Activated T-helper 1 cell treated with anti-CD3 and anti-CD28 coated beads, Interleukin-12 subunit alpha, Interleukin-12 subunit beta, Interleukin-2, Interleukin-4 antibody, amounts not matched to agents 30 ng/mL and 10 ng/mL and 1 ng/mL, durations not matched to agents 14 hours and 24 hours and 36 hours (primary cell): ENCODE data around the gene OR2T6. TPM values are rescaled to one million over a fixed set of nuclear protein-coding genes. Genes with fewer than 3 reads are reported as not detected.

Source experiments
- DNase-seq: peaks from one replicate; pipeline ENCODE4 v3.0.0; 2021; ENCODE audit warnings: low spot score
- H3K27ac Mint-ChIP-seq: one replicate; pipeline ENCODE4 v1.8.0; 2021; ENCODE audit warnings: mild to moderate bottlenecking, mixed read lengths
- H3K27me3 Mint-ChIP-seq: one replicate; pipeline ENCODE4 v1.8.0; 2022; ENCODE audit warnings: mild to moderate bottlenecking, moderate library complexity, mixed read lengths; ENCODE audit not compliant: insufficient read depth
- H3K36me3 Mint-ChIP-seq: one replicate; pipeline ENCODE4 v1.8.0; 2021; ENCODE audit warnings: low read depth, mixed read lengths
- H3K4me1 Mint-ChIP-seq: one replicate; pipeline ENCODE4 v1.8.0; 2021; ENCODE audit warnings: low read depth, mixed read lengths
- H3K4me3 Mint-ChIP-seq: one replicate; pipeline ENCODE4 v1.8.0; 2021; ENCODE audit warnings: mild to moderate bottlenecking, moderate library complexity, mixed read lengths
- H3K9me3 Mint-ChIP-seq: one replicate; pipeline ENCODE4 v1.8.0; 2021; ENCODE audit warnings: mixed read lengths
- intact Hi-C: fragments of 100-400 bp; cut with micrococcal nuclease; formaldehyde crosslinking; loops from one replicate; pipeline ENCODE4 v1.15.1; 2024
- total RNA-seq: library from RNA; stranded (reverse); gene quantifications from 2 replicates; pipeline ENCODE4 v1.2.3, GENCODE V29; 2022

The OR2T6 gene, protein sequence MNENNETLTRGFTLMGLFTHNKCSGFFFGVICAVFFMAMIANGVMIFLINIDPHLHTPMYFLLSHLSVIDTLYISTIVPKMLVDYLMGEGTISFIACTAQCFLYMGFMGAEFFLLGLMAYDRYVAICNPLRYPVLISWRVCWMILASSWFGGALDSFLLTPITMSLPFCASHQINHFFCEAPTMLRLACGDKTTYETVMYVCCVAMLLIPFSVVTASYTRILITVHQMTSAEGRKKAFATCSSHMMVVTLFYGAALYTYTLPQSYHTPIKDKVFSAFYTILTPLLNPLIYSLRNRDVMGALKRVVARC
- not detected in 2 replicates for total RNA-seq

DNA sequence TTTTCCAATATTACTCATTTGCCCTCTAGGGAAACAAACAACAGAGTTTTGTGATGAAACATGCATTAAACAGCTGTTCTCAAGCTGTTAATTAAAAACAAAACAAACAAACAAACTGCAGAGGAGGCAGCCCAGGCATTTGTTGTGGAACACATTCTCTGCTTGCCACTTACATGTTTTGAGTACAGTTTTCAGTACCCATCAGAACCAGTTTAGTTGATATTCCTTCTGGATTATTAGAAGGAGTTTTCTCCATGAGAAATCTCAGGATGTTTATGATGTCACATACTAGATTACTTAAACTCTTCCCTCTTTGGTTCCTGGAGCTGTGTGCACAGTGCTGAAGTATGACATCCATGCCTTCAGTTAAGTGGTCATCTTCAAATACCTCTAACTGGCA is at the start of gene OR2T6:
Gene OR2T6 (plus strand): TSS at position 301 of the 400 bp plus-strand sequence. CDS start 11,863 bp downstream, outside the sequence.
- no peaks in the 10 kb centered on the region for H3K9me3 Mint-ChIP-seq
- intact Hi-C loops = no loop called here
- no peak within 1 kb of the TSS for H3K4me3 Mint-ChIP-seq
- DNase-seq = no peak
- H3K27ac Mint-ChIP-seq = no peak within 1 kb of the TSS
- peaks cover 2% of the 10 kb centered on the region for H3K27me3 Mint-ChIP-seq
- no peaks in the 10 kb centered on the region for H3K4me1 Mint-ChIP-seq
- H3K36me3 Mint-ChIP-seq = no peaks in the 10 kb centered on the region

- Mint-ChIP-seq H3K4me3 (no peak overlapping the region), H3K27ac (no peak overlapping the region), H3K36me3 (no peaks in the 10 kb centered on the region), H3K9me3 (no peaks in the 10 kb centered on the region), H3K27me3 (no peaks in the 10 kb centered on the region), H3K4me1 (no peaks in the 10 kb centered on the region)
- intact Hi-C loops = no loop called here
- no peak for DNase-seq
Observed at GRCh38 chr1:248343451-248343850, 32.1 kb upstream of the OR2T6 start.

DNA sequence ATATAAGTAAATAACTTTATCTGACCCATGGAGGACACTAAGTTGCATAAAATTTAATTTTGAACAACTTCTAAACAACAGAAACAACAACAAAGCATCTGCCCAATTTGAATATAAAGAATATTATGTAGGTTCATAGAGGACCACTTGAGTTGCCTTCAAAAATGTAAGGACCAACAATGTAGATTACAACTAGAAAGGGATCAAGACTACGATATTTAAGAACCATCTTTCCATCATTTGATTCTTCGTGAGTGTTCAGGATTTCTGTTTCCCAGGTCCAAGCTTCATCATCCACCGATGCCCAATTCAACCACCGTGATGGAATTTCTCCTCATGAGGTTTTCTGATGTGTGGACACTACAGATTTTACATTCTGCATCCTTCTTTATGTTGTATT is 27.1 kb upstream of the OR2T6 start, which contains the start of gene OR14C36:
Gene OR14C36 (plus strand): TSS at position 301 of the 400 bp plus-strand sequence. CDS start 0 bp downstream, at position 301.
- no peak within 1 kb of the TSS for H3K27ac Mint-ChIP-seq
- no peaks in the 10 kb centered on the region for H3K36me3 Mint-ChIP-seq
- H3K4me1 Mint-ChIP-seq = no peaks in the 10 kb centered on the region
- intact Hi-C loops = no loop called here
- no peaks in the 10 kb centered on the region for H3K27me3 Mint-ChIP-seq
- DNase-seq = no peak
- H3K4me3 Mint-ChIP-seq = no peak within 1 kb of the TSS
- no peaks in the 10 kb centered on the region for H3K9me3 Mint-ChIP-seq

- DNase-seq = no peak
- Mint-ChIP-seq H3K4me3 (no peak overlapping the region), H3K4me1 (no peaks in the 10 kb centered on the region), H3K27me3 (no peaks in the 10 kb centered on the region), H3K36me3 (no peaks in the 10 kb centered on the region), H3K9me3 (no peaks in the 10 kb centered on the region), H3K27ac (no peak overlapping the region)
- intact Hi-C loops = no loop called here
Observed at GRCh38 chr1:248359415-248359814, 16.1 kb upstream of the OR2T6 start.

GRCh38 chr1:248361121-248361715 is 14.3 kb upstream of the OR2T6 start, which contains the start of gene OR2T4:
TSS of gene OR2T4 (plus strand) at chr1:248361665. CDS start at chr1:248361665, 0 bp downstream.
- no peaks in the 10 kb centered on the region for H3K9me3 Mint-ChIP-seq
- intact Hi-C loops = no loop called here
- no peaks in the 10 kb centered on the region for H3K27me3 Mint-ChIP-seq
- H3K4me3 Mint-ChIP-seq = no peak within 1 kb of the TSS
- no peaks in the 10 kb centered on the region for H3K36me3 Mint-ChIP-seq
- no peak for DNase-seq
- no peaks in the 10 kb centered on the region for H3K4me1 Mint-ChIP-seq
- no peak within 1 kb of the TSS for H3K27ac Mint-ChIP-seq

DNA sequence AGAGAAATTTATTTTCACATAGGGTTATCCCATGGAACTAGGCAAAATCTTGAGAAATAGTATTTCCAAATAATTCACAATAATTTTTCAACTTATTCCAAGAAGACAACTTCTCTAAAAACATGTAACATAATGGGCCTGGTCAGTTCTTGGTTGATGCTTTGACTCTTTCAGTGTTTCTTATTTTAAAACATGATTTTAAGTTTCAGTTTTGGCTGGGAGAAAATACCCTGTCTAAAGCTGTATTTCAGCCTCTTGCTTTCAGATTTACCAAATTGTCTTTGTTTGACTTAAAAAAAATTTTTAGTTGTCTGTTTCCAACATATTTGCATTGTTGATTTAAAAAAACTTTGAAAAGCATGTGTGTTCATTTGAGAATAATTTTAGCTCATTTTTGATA is 8.9 kb upstream of the OR2T6 start:
- DNase-seq = no peak
- intact Hi-C loops = no loop called here
- no peak overlapping the region for H3K4me3 Mint-ChIP-seq
- no peaks in the 10 kb centered on the region for H3K36me3 Mint-ChIP-seq
- no peak overlapping the region for H3K27ac Mint-ChIP-seq
- no peaks in the 10 kb centered on the region for H3K4me1 Mint-ChIP-seq
- H3K9me3 Mint-ChIP-seq = no peaks in the 10 kb centered on the region
- H3K27me3 Mint-ChIP-seq = no peaks in the 10 kb centered on the region

GRCh38 chr1:248372394-248372793 is 3.2 kb upstream of the OR2T6 start:
- Mint-ChIP-seq H3K9me3 (no peaks in the 10 kb centered on the region), H3K27ac (no peak overlapping the region), H3K36me3 (no peaks in the 10 kb centered on the region), H3K4me3 (no peak overlapping the region), H3K4me1 (no peaks in the 10 kb centered on the region), H3K27me3 (peaks cover 2% of the 10 kb centered on the region)
- intact Hi-C loops = no loop called here
- DNase-seq = no peak

- Mint-ChIP-seq H3K27ac (no peak overlapping the region), H3K27me3 (peaks cover 2% of the 10 kb centered on the region), H3K36me3 (no peaks in the 10 kb centered on the region), H3K9me3 (no peaks in the 10 kb centered on the region), H3K4me1 (no peaks in the 10 kb centered on the region), H3K4me3 (no peak overlapping the region)
- intact Hi-C loops = no loop called here
- no peak for DNase-seq
Observed at GRCh38 chr1:248373761-248374160, 1.8 kb upstream of the OR2T6 start.

GRCh38 chr1:248376916-248377315 is 1.4 kb downstream of the OR2T6 start:
- intact Hi-C loops = no loop called here
- H3K27ac Mint-ChIP-seq = no peak overlapping the region
- H3K4me1 Mint-ChIP-seq = no peaks in the 10 kb centered on the region
- DNase-seq = no peak
- no peak overlapping the region for H3K4me3 Mint-ChIP-seq
- no peaks in the 10 kb centered on the region for H3K9me3 Mint-ChIP-seq
- H3K27me3 Mint-ChIP-seq = peaks cover under 1% of the 10 kb centered on the region
- no peaks in the 10 kb centered on the region for H3K36me3 Mint-ChIP-seq

- H3K4me1 Mint-ChIP-seq = no peaks in the 10 kb centered on the region
- no peaks in the 10 kb centered on the region for H3K9me3 Mint-ChIP-seq
- no peak for DNase-seq
- H3K27ac Mint-ChIP-seq = no peak overlapping the region
- no peaks in the 10 kb centered on the region for H3K36me3 Mint-ChIP-seq
- no peak overlapping the region for H3K4me3 Mint-ChIP-seq
- H3K27me3 Mint-ChIP-seq = no peaks in the 10 kb centered on the region
- intact Hi-C loops = no loop called here
Observed at GRCh38 chr1:248380854-248381253, 5.3 kb downstream of the OR2T6 start.

DNA sequence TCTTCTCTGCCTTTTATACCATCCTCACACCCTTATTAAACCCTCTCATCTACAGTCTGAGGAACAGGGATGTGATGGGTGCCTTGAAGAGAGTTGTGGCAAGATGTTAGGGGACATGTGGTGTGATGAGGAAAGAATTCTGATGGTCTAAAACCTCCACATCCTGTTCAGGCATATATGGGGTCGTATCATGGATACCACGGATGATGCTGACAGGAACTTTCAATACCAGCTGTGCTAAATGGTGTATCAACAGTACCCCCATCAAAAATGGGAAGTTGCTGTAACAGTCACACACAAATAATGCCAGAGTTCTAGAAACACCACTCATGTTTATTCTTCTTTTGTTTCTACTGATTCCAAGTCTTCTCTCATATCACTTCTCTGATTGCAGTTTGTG is 12.9 kb downstream of the OR2T6 start:
- Mint-ChIP-seq H3K9me3 (no peaks in the 10 kb centered on the region), H3K36me3 (no peaks in the 10 kb centered on the region), H3K4me1 (no peaks in the 10 kb centered on the region), H3K27me3 (no peaks in the 10 kb centered on the region), H3K4me3 (no peak overlapping the region), H3K27ac (no peak overlapping the region)
- intact Hi-C loops = no loop called here
- DNase-seq = no peak

GRCh38 chr1:248393050-248393449 is 17.5 kb downstream of the OR2T6 start:
- Mint-ChIP-seq H3K36me3 (no peaks in the 10 kb centered on the region), H3K9me3 (no peaks in the 10 kb centered on the region), H3K27ac (no peak overlapping the region), H3K4me3 (no peak overlapping the region), H3K27me3 (no peaks in the 10 kb centered on the region), H3K4me1 (no peaks in the 10 kb centered on the region)
- DNase-seq = no peak
- intact Hi-C loops = no loop called here

GRCh38 chr1:248402748-248403147 is 27.2 kb downstream of the OR2T6 start, which contains the start of gene OR2T1:
TSS of gene OR2T1 (plus strand) at chr1:248403048. CDS start at chr1:248406148, 3,100 bp downstream.
- intact Hi-C loops = loop anchor here (10.0 kb wide), 1 partner anchor 212 kb away; no protein-coding TSS in a partner anchor
- H3K4me3 Mint-ChIP-seq = no peak within 1 kb of the TSS
- H3K36me3 Mint-ChIP-seq = no peaks in the 10 kb centered on the region
- no peak for DNase-seq
- no peaks in the 10 kb centered on the region for H3K4me1 Mint-ChIP-seq
- peaks cover 2% of the 10 kb centered on the region for H3K27me3 Mint-ChIP-seq
- peaks cover 5% of the 10 kb centered on the region for H3K9me3 Mint-ChIP-seq
- H3K27ac Mint-ChIP-seq = no peak within 1 kb of the TSS
